Colonic mucosa (tissue), 4 donors: ENCODE results near the gene TMEM270. TPM values are rescaled to one million over a fixed set of nuclear protein-coding genes. Genes with fewer than 3 reads are reported as not detected.

Source experiments
- DNase-seq: peaks from one replicate; pipeline ENCODE4 v3.0.0-alpha.2; 2020
- H3K27ac ChIP-seq: fragments of 200-600 bp; one replicate; pipeline ENCODE4 v1.8.0; 2021
- H3K27me3 ChIP-seq: fragments of 200-600 bp; one replicate; pipeline ENCODE4 v1.8.0; 2021
- H3K36me3 ChIP-seq: fragments of 200-600 bp; one replicate; pipeline ENCODE4 v1.8.0; 2021
- H3K4me1 ChIP-seq: fragments of 200-600 bp; one replicate; pipeline ENCODE4 v1.8.0; 2021; ENCODE audit warnings: mild to moderate bottlenecking
- H3K4me3 ChIP-seq: fragments of 200-600 bp; one replicate; pipeline ENCODE4 v1.8.0; 2021
- H3K9ac ChIP-seq, 2 donors: one replicate each; pipeline ENCODE4 v1.7.0; 2013; ENCODE audit warnings: control low read depth in 2 of 2, low read depth in 2 of 2, low read length in 2 of 2
- H3K9me3 ChIP-seq: fragments of 200-600 bp; one replicate; pipeline ENCODE4 v1.8.0; 2021
- CTCF ChIP-seq: fragments of 200-600 bp; IDR thresholded peaks from one replicate; pipeline ENCODE4 v1.8.0; 2022; ENCODE audit warnings: antibody characterized with exemption, mild to moderate bottlenecking
- intact Hi-C: fragments of 100-400 bp; cut with DNase I; formaldehyde crosslinking; loops from one replicate; pipeline ENCODE4 v1.14.1; 2022
- total RNA-seq, 2 donors: library from RNA; stranded (reverse); fragmentation: NEBNext Ultra II Directional in 1 of 2; extraction: Animal tissue kit (Norgen Biotek cat#: 25700) in 1 of 2; gene quantifications; one replicate each; pipeline ENCODE4 v1.2.1, GENCODE V29; 2021
- donor health status: healthy.
- donor health status: DM: no; HTN: no; CAD: no.
- donor health status: DM: no; HTN: no; CAD: no.

The TMEM270 gene
- total RNA-seq, 2 donors from 2014 or later = not detected

GRCh38 chr7:73909051-73909941 lies 48.3 kb downstream of the TMEM270 start:
- Histone ChIP-seq H3K9me3 (no peaks in the 10 kb centered on the region), H3K36me3 (no peaks in the 10 kb centered on the region), H3K4me3 (no peak overlapping the region), H3K4me1 (no peaks in the 10 kb centered on the region), H3K27me3 (no peaks in the 10 kb centered on the region), H3K27ac (no peak overlapping the region), H3K9ac (no peak overlapping the region)
- no peak for DNase-seq
- intact Hi-C loops = no loop called here
- TF ChIP-seq CTCF = no peak

GRCh38 chr7:73909996-73910395 lies 49.0 kb downstream of the TMEM270 start:
- Histone ChIP-seq H3K27ac (no peak overlapping the region), H3K36me3 (no peaks in the 10 kb centered on the region), H3K4me1 (no peaks in the 10 kb centered on the region), H3K27me3 (no peaks in the 10 kb centered on the region), H3K9ac (no peak overlapping the region), H3K4me3 (no peak overlapping the region), H3K9me3 (no peaks in the 10 kb centered on the region)
- no peak for TF ChIP-seq CTCF
- no peak for DNase-seq
- intact Hi-C loops = no loop called here

- H3K9me3 ChIP-seq = no peaks in the 10 kb centered on the region
- no peaks in the 10 kb centered on the region for H3K36me3 ChIP-seq
- no peak for DNase-seq
- no peaks in the 10 kb centered on the region for H3K4me1 ChIP-seq
- intact Hi-C loops = no loop called here
- no peak overlapping the region for H3K9ac ChIP-seq
- no peak for TF ChIP-seq CTCF
- no peak overlapping the region for H3K27ac ChIP-seq
- H3K4me3 ChIP-seq = no peak overlapping the region
- H3K27me3 ChIP-seq = no peaks in the 10 kb centered on the region
Observed at GRCh38 chr7:73912223-73912622, 51.3 kb downstream of the TMEM270 start.

Other genes with a start within 250 kb of the TMEM270 start
- 10 to 100 TPM in 1 of 2 donors, 1 to 10 TPM in 1; 9.5 to 15.7 TPM for gene MLXIPL, start 236.6 kb upstream of the TMEM270 start, total RNA-seq
- gene VPS37D, start 193.3 kb upstream of the TMEM270 start, total RNA-seq = 1 to 10 TPM in 1 of 2 donors, under 1 TPM in 1; 0.62 to 2.0 TPM
- 10 to 100 TPM in 1 of 2 donors, 1 to 10 TPM in 1; 9.7 to 15.1 TPM for gene DNAJC30, start 177.7 kb upstream of the TMEM270 start, total RNA-seq
- gene BUD23, start 177.6 kb upstream of the TMEM270 start, total RNA-seq = 10 to 100 TPM; 46.4 to 79.5 TPM
- 1 to 10 TPM; 7.0 to 7.2 TPM for gene STX1A, start 141.5 kb upstream of the TMEM270 start, total RNA-seq
- gene ABHD11, start 122.4 kb upstream of the TMEM270 start, total RNA-seq = 100 to 1,000 TPM; 109 to 123 TPM
- gene CLDN3, start 90.9 kb upstream of the TMEM270 start, total RNA-seq = 100 to 1,000 TPM; 599 to 634 TPM
- 100 to 1,000 TPM; 568 to 932 TPM for gene CLDN4, start 30.2 kb upstream of the TMEM270 start, total RNA-seq
- 1 to 10 TPM; 4.0 to 7.4 TPM for gene METTL27, start 18.6 kb upstream of the TMEM270 start, total RNA-seq
- gene ELN, start 167.0 kb downstream of the TMEM270 start, total RNA-seq = 10 to 100 TPM in 1 of 2 donors, 1 to 10 TPM in 1; 6.9 to 12.6 TPM
- gene LIMK1, start 222.6 kb downstream of the TMEM270 start, total RNA-seq = 10 to 100 TPM; 11.1 to 16.5 TPM